Measurements from ENCODE around the gene NFE2L2. TPM values are rescaled to one million over a fixed set of nuclear protein-coding genes. Genes with fewer than 3 reads are reported as not detected.
"Not testable (repeated sequence)": the region's sequence is repeated elsewhere in the genome, so short reads cannot be mapped to it uniquely, and the experiment has no call there.

Gene NFE2L2
- total RNA-seq, 2 donors from 2014 or later = 44.7 to 82.2 TPM

- H3K36me3 Mint-ChIP-seq = no peaks in the 10 kb centered on the region
- ATAC-seq = no peak
- no peak overlapping the region for H3K27ac Mint-ChIP-seq
- no peaks in the 10 kb centered on the region for H3K9me3 Mint-ChIP-seq
- DNase-seq (ENCODE audit: low spot score in 2 of 2) = no peak
Measured at GRCh38 chr2:177284531-177284930, 20.0 kb upstream of the NFE2L2 start.

- H3K36me3 Mint-ChIP-seq = no peaks in the 10 kb centered on the region
- H3K9me3 Mint-ChIP-seq = no peaks in the 10 kb centered on the region
- H3K27ac Mint-ChIP-seq = no peak overlapping the region
- ATAC-seq (no peak), DNase-seq (ENCODE audit: low spot score in 2 of 2) (no peak)
Measured at GRCh38 chr2:177283906-177284305, 19.4 kb upstream of the NFE2L2 start.

GRCh38 chr2:177282787-177283572, 18.5 kb upstream of the NFE2L2 start:
- no peaks in the 10 kb centered on the region for H3K9me3 Mint-ChIP-seq
- no peaks in the 10 kb centered on the region for H3K36me3 Mint-ChIP-seq
- no peak overlapping the region for H3K27ac Mint-ChIP-seq
- DNase-seq (ENCODE audit: low spot score in 2 of 2) (no peak), ATAC-seq (no peak)

- H3K9me3 Mint-ChIP-seq = no peaks in the 10 kb centered on the region
- no peak for ATAC-seq
- no peak overlapping the region for H3K27ac Mint-ChIP-seq
Measured at GRCh38 chr2:177282181-177282641, 17.7 kb upstream of the NFE2L2 start.

GRCh38 chr2:177281400-177282180, 17.1 kb upstream of the NFE2L2 start:
- no peak for DNase-seq (ENCODE audit: low spot score in 2 of 2)
- Mint-ChIP-seq H3K27ac (no peak overlapping the region), H3K9me3 (no peaks in the 10 kb centered on the region), H3K36me3 (no peaks in the 10 kb centered on the region)
- no peak for ATAC-seq

More at GRCh38 chr2:177282181-177282641, 17.7 kb upstream of the NFE2L2 start:
- DNase-seq (ENCODE audit: low spot score in 2 of 2) = no peak
- H3K36me3 Mint-ChIP-seq = no peaks in the 10 kb centered on the region

- H3K27ac Mint-ChIP-seq = no peak overlapping the region
- no peaks in the 10 kb centered on the region for H3K36me3 Mint-ChIP-seq
- ATAC-seq = no peak
- H3K9me3 Mint-ChIP-seq = no peaks in the 10 kb centered on the region
- no peak for DNase-seq (ENCODE audit: low spot score in 2 of 2)
Measured at GRCh38 chr2:177279847-177280246, 15.3 kb upstream of the NFE2L2 start.

- no peaks in the 10 kb centered on the region for H3K9me3 Mint-ChIP-seq
- no peak for ATAC-seq
Measured at GRCh38 chr2:177275743-177276055, 11.2 kb upstream of the NFE2L2 start.

DNA sequence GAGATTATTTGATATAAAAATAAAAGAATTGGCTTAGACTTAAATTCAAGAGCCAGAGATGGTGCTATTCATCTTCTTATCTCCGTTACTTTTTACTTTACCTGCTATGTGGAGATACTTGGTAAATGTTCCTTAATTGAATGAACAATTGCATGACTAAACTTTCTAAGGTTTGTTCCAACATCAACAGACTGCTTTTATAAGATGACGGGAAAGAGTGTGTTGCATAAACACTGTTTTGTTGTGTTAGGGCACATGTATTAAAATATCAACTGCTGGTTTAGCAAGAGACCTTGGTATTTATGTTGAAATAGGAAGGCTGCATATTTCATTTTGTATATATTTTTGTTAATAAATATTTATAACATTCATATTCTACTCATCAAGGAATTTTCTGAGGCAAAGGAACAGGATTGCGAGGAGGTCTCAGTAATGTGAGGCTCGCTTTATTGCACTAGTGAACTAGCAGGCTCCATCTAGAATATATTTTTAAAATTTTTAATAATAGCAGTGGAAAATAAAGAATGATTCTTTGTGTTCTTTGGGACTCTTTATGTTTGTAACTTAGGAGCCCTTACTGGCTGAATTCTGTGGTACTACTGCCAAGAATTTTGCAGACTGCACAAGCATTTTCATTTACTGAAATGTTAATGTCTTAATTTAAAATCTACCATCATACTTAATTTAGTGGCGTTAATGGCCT, 10.7 kb upstream of the NFE2L2 start:
- ATAC-seq (no peak), DNase-seq (ENCODE audit: low spot score in 2 of 2) (no peak)
- no peaks in the 10 kb centered on the region for H3K9me3 Mint-ChIP-seq
- H3K36me3 Mint-ChIP-seq = no peaks in the 10 kb centered on the region
- no peak overlapping the region for H3K27ac Mint-ChIP-seq

More at GRCh38 chr2:177275743-177276055, 11.2 kb upstream of the NFE2L2 start:
- DNase-seq (ENCODE audit: low spot score in 2 of 2) = no peak
- Mint-ChIP-seq H3K36me3 (no peaks in the 10 kb centered on the region), H3K27ac (no peak overlapping the region)

DNA sequence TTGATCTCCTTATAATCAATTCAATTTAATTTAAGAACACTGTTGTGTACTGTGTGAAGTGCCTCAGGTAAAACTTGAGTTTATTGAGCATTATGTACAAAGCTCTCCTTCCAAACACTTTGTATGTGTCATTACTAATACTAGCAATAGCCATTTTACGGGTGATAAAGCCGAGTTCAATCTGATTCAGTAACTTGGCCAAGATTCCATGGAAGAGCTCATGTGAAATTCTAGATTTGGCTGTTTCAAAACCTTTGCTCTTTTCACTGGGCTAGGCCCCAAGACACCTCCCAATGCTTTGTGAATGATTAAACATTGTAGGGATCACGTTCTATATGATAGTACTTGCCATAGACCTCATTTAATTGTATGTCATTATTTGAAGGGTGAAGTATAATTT, 8.9 kb upstream of the NFE2L2 start:
- Mint-ChIP-seq H3K9me3 (no peaks in the 10 kb centered on the region), H3K27ac (no peak overlapping the region), H3K36me3 (no peaks in the 10 kb centered on the region)
- no peak for DNase-seq (ENCODE audit: low spot score in 2 of 2)
- ATAC-seq = no peak

GRCh38 chr2:177272765-177273164, 8.2 kb upstream of the NFE2L2 start:
- DNase-seq (ENCODE audit: low spot score in 2 of 2) = no peak
- Mint-ChIP-seq H3K36me3 (peaks cover 0 to under 1% of the 10 kb centered on the region in 2 donors), H3K27ac (no peak overlapping the region), H3K9me3 (no peaks in the 10 kb centered on the region)
- no peak for ATAC-seq

GRCh38 chr2:177271981-177272666, 7.6 kb upstream of the NFE2L2 start:
- ATAC-seq (no peak), DNase-seq (ENCODE audit: low spot score in 2 of 2) (no peak)
- H3K36me3 Mint-ChIP-seq = peaks cover 0 to 7% of the 10 kb centered on the region in 2 donors
- H3K27ac Mint-ChIP-seq = no peak overlapping the region
- no peaks in the 10 kb centered on the region for H3K9me3 Mint-ChIP-seq

- DNase-seq (ENCODE audit: low spot score in 2 of 2) (no peak), ATAC-seq (no peak)
- Mint-ChIP-seq H3K36me3 (peaks cover 0 to 7% of the 10 kb centered on the region in 2 donors), H3K9me3 (no peaks in the 10 kb centered on the region), H3K27ac (no peak overlapping the region)
Measured at GRCh38 chr2:177270531-177270930, 6.0 kb upstream of the NFE2L2 start.

DNA sequence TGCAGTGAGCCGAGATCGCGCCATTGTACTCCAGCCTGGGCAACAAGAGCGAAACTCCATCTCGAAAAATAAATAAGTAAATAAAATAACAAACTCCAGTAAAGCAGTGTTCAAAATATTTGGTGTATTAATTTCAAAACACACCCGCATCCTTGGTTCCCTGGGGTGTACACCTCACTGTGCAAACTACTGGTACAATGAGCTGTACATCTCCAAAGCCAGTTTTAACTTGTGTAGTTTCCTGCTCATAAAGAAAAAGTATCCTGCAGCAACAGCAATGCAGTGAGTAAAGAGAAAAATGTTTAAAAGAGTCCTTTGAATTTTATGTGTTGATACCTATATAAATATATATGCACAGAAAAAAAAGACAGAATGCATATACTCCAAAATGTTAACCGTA, 4.4 kb upstream of the NFE2L2 start:
- no peak for DNase-seq (ENCODE audit: low spot score in 2 of 2)
- no peak for ATAC-seq
- Mint-ChIP-seq H3K9me3 (no peaks in the 10 kb centered on the region), H3K36me3 (peaks cover 0 to 7% of the 10 kb centered on the region in 2 donors), H3K27ac (no peak overlapping the region)

GRCh38 chr2:177268187-177268871, 3.8 kb upstream of the NFE2L2 start:
- H3K27ac Mint-ChIP-seq = no peak overlapping the region
- H3K36me3 Mint-ChIP-seq = peaks cover 2 to 9% of the 10 kb centered on the region in 2 donors
- H3K9me3 Mint-ChIP-seq = no peaks in the 10 kb centered on the region
- DNase-seq (ENCODE audit: low spot score in 2 of 2) (no peak), ATAC-seq (no peak)

DNA sequence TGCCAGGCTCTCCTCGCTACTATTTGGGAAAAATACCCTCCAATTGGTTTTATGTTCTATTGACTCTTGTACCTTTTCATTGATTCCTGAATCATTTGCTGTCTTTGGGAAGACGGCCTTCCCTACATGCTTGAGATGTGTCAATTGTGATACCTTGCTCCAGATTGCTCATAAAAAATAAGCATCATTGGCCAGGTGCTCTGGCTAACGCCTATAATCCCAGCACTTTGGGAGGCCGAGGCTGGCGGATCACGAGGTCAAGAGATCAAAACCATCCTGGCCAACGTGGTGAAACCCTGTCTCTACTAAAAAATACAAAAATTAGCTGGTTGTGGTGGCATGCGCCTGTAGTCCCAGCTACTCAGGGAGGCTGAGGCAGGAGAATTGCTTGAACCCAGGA, 2.4 kb upstream of the NFE2L2 start:
- Mint-ChIP-seq H3K36me3 (peaks cover 14 to 21% of the 10 kb centered on the region in 2 donors), H3K27ac (peak overlapping the region in 1 of 2 donors; percentile 99)
- DNase-seq (ENCODE audit: low spot score in 2 of 2); ATAC-seq; H3K9me3 Mint-ChIP-seq: not testable (repeated sequence)
